B cell (primary cell): ENCODE data around the gene BCL2. TPM values are rescaled to one million over a fixed set of nuclear protein-coding genes. Genes with fewer than 3 reads are reported as not detected.
A peak's percentile ranks its signal among the peaks of the same experiment; 100 is the strongest.
"Not testable (repeated sequence)": the region's sequence is repeated elsewhere in the genome, so short reads cannot be mapped to it uniquely, and the experiment has no call there.

Experiments
- ATAC-seq: fragments of 200-7000 bp; cut with Tn5 transposase; one replicate; pipeline ENCODE4 v1.10.0; 2021; ENCODE audit warnings: low read depth, mild to moderate bottlenecking, moderate number of reproducible peaks, moderate library complexity
- CTCF ChIA-PET: fragments of 350-600 bp; sonication (Branson Sonifier 250); formaldehyde crosslinking; loops from one replicate; lab custom pipeline; 2021; ENCODE audit warnings: antibody characterized with exemption, inconsistent platforms; lab: Charles Lee
- POLR2A ChIA-PET: fragments of 350-600 bp; sonication (Branson Sonifier 250); formaldehyde crosslinking; loops from one replicate; lab custom pipeline; 2021; ENCODE audit warnings: antibody characterized with exemption; lab: Charles Lee
- DNase-seq: peaks from one replicate; pipeline ENCODE4 v3.0.0; 2013
- H2AFZ ChIP-seq: 2 replicates; pipeline ENCODE4 v1.6.1; 2012; ENCODE audit warnings: mild to moderate bottlenecking, low read depth, low read length; ENCODE audit not compliant: insufficient read depth, poor library complexity, severe bottlenecking
- H3K27ac ChIP-seq, 2 donors: 1 replicate in 1 of 2; 2 replicates in 1 of 2; pipeline ENCODE4 v1.5.1; 2012 to 2013; ENCODE audit warnings: low read length in 2 of 2, mild to moderate bottlenecking in 2 of 2, moderate library complexity in 1 of 2
- H3K27me3 ChIP-seq, 4 experiments: fragments of 200-600 bp in 1 of 4; sonication (generic) in 1 of 4; replicated peaks in 1 of 4; 1 replicate in 2 of 4; 2 replicates in 2 of 4; pipeline versions ENCODE4 v1.6.1 to v1.7.0; 2013 to 2016; ENCODE audit warnings: low read length in 3 of 4, mild to moderate bottlenecking in 2 of 4, mixed read lengths in 1 of 4, moderate library complexity in 1 of 4; ENCODE audit not compliant: insufficient read depth in 4 of 4, control insufficient read depth in 3 of 4; ENCODE audit errors: control extremely low read depth in 1 of 4
- H3K36me3 ChIP-seq, 2 experiments: replicated peaks in 1 of 2; 1 replicate in 1 of 2; 2 replicates in 1 of 2; pipeline versions ENCODE4 v1.6.1 to v1.7.1; 2013; ENCODE audit warnings: low read length in 1 of 2; ENCODE audit not compliant: insufficient read depth in 2 of 2, control insufficient read depth in 1 of 2; ENCODE audit errors: control extremely low read depth in 1 of 2, extremely low read depth in 1 of 2
- H3K4me1 ChIP-seq, 2 donors: fragments of 200-600 bp in 1 of 2; sonication (generic) in 1 of 2; 1 replicate in 1 of 2; 2 replicates in 1 of 2; pipeline versions ENCODE4 v1.5.1 to v1.6.1; 2013 to 2017; ENCODE audit warnings: low read length in 2 of 2; ENCODE audit not compliant: control insufficient read depth in 2 of 2, insufficient read depth in 2 of 2
- H3K4me2 ChIP-seq: replicated peaks from 2 replicates; pipeline ENCODE3; 2012; ENCODE audit warnings: mild to moderate bottlenecking, low read depth, low read length; ENCODE audit not compliant: poor library complexity, severe bottlenecking
- H3K4me3 ChIP-seq, 5 experiments: fragments of 200-600 bp in 1 of 5; sonication (generic) in 1 of 5; 1 replicate in 3 of 5; 2 replicates in 2 of 5; pipeline versions ENCODE4 v1.5.1 to v1.7.0; 2011 to 2016; ENCODE audit warnings: low read length in 4 of 5, mild to moderate bottlenecking in 4 of 5, low read depth in 2 of 5, control low read depth in 1 of 5, moderate library complexity in 1 of 5; ENCODE audit not compliant: insufficient read depth in 1 of 5; ENCODE audit errors: control extremely low read depth in 1 of 5, extremely low read depth in 1 of 5
- H3K79me2 ChIP-seq: fragments of 200-600 bp; sonication (generic); one replicate; pipeline ENCODE4 v1.6.0; 2016; ENCODE audit warnings: low read length; ENCODE audit not compliant: control insufficient read depth, insufficient read depth
- H3K9ac ChIP-seq: fragments of 200-600 bp; sonication (generic); 2 replicates; pipeline ENCODE4 v1.6.1; 2017; ENCODE audit warnings: mild to moderate bottlenecking, low read length, moderate library complexity
- H3K9me3 ChIP-seq, 3 donors: one replicate each; pipeline versions ENCODE4 v1.6.1 to v1.7.1; 2013; ENCODE audit warnings: low read length in 2 of 3; ENCODE audit not compliant: control insufficient read depth in 2 of 3, insufficient read depth in 1 of 3; ENCODE audit errors: control extremely low read depth in 1 of 3
- H4K20me1 ChIP-seq: 2 replicates; pipeline ENCODE4 v1.6.0; 2012; ENCODE audit warnings: mild to moderate bottlenecking, low read length; ENCODE audit not compliant: insufficient read depth, control insufficient read depth, poor library complexity, severe bottlenecking
- H3K27ac Mint-ChIP-seq: one replicate; pipeline ENCODE4 v1.8.0; 2021; ENCODE audit warnings: mixed read lengths
- H3K27me3 Mint-ChIP-seq: one replicate; pipeline ENCODE4 v1.8.0; 2021; ENCODE audit warnings: mixed read lengths
- H3K4me1 Mint-ChIP-seq: one replicate; pipeline ENCODE4 v1.8.0; 2021; ENCODE audit warnings: mixed read lengths
- H3K4me3 Mint-ChIP-seq: one replicate; pipeline ENCODE4 v1.8.0; 2021; ENCODE audit warnings: mixed read lengths
- H3K9me3 Mint-ChIP-seq: one replicate; pipeline ENCODE4 v1.8.0; 2022; ENCODE audit warnings: mixed read lengths; ENCODE audit not compliant: insufficient read depth
- EZH2 ChIP-seq: IDR thresholded peaks from 2 replicates; pipeline ENCODE4 v1.6.1; 2012; ENCODE audit warnings: borderline replicate concordance, low read depth, mild to moderate bottlenecking, moderate library complexity, low read length; ENCODE audit not compliant: insufficient read depth, poor library complexity, severe bottlenecking
- WGBS: methylation state at CpG from one replicate; pipeline ENCODE4 v1.1.5; 2013; ENCODE audit warnings: missing lambda C conversion rate; ENCODE audit not compliant: insufficient coverage; 5-methylcytosine and 5-hydroxymethylcytosine counted together
- intact Hi-C: fragments of 100-400 bp; cut with micrococcal nuclease; formaldehyde crosslinking; loops from one replicate; pipeline ENCODE4 v1.10.0; 2022
- polyA plus RNA-seq: library from polyadenylated mRNA; depleted of rRNA; stranded (reverse); fragments of >200 nt; gene quantifications from 2 replicates; pipeline ENCODE4 v1.2.3, GENCODE V29; 2012
- total RNA-seq, 2 donors: library from RNA; stranded (reverse); fragments of 120-200 nt in 1 of 2; gene quantifications; 1 replicate in 1 of 2; 2 replicates in 1 of 2; pipeline versions ENCODE4 v1.2.3 to v1.2.4, GENCODE V29; 2013 to 2022
- TF ChIP-seq, protein P1 (sequence below): fragments of 200-600 bp; IDR thresholded peaks from one replicate; pipeline ENCODE4 v1.8.0; 2022; ENCODE audit warnings: antibody characterized with exemption, mild to moderate bottlenecking

Gene BCL2
- total and polyA plus RNA-seq, 2 donors (not counting 1 experiment from before 2014, with no cell fraction given) = 27.6 to 144 TPM

DNA sequence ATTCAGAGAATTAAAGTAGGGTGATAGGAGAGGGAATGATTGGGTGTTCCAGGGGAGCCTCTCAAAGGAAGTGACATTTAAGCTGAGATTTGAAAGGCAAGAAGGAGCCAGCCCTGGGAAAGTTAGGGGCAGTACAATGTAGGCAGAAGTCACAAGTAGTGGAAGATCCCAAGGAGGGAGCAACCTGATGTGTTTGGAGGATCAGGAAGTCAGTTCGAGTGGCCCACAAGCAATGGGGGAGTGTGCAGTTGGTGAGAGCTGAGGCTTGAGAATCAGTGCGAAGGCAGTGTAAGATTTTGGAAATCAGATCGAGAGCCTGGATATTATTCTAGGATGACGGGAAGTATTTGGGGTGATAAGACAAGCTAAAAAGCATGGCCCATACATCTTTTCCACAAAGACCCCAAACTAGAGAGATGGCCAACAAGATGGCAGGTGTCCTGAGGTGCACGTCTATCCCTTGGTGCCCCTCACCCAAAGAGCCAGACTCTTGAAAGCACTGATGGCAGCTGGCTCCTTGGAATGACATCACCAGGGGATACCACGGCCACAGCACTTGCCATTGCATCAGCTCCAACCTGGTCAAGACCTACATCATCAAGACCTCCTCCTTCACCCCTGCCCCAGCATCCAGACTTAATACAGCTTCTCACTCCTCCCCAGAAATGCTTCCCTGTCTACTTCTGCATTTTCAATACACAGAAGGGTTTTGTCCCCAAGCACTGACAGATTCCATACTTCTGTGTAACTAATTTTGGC, 127.3 kb downstream of the BCL2 start:
- no peaks in the 10 kb centered on the region for H4K20me1 ChIP-seq
- peak overlapping the region; percentile 66 for H3K27ac Mint-ChIP-seq
- peak overlapping the region; percentile 7 for H3K4me2 ChIP-seq
- no peak overlapping the region for H3K4me3 ChIP-seq
- peaks cover 72% of the 10 kb centered on the region for H3K79me2 ChIP-seq
- intact Hi-C loops = loop anchor here (2.0 kb wide), 1 partner anchor 38 kb away; no protein-coding TSS in a partner anchor
- no peaks in the 10 kb centered on the region for H3K27me3 ChIP-seq
- no peaks in the 10 kb centered on the region for H3K9me3 ChIP-seq
- ChIA-PET POLR2A (interaction anchor here (0.9 kb wide), 1 partner anchor 9 kb away, joined by 3 read pairs; no protein-coding TSS in a partner anchor), CTCF (interaction anchor here (1.4 kb wide), 1 partner anchor 126 kb away, joined by 4 read pairs; no protein-coding TSS in a partner anchor)
- TF ChIP-seq, protein P1, sequence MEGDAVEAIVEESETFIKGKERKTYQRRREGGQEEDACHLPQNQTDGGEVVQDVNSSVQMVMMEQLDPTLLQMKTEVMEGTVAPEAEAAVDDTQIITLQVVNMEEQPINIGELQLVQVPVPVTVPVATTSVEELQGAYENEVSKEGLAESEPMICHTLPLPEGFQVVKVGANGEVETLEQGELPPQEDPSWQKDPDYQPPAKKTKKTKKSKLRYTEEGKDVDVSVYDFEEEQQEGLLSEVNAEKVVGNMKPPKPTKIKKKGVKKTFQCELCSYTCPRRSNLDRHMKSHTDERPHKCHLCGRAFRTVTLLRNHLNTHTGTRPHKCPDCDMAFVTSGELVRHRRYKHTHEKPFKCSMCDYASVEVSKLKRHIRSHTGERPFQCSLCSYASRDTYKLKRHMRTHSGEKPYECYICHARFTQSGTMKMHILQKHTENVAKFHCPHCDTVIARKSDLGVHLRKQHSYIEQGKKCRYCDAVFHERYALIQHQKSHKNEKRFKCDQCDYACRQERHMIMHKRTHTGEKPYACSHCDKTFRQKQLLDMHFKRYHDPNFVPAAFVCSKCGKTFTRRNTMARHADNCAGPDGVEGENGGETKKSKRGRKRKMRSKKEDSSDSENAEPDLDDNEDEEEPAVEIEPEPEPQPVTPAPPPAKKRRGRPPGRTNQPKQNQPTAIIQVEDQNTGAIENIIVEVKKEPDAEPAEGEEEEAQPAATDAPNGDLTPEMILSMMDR = no peak
- no peak for TF ChIP-seq EZH2
- peak overlapping the region; percentile 21 for H3K4me3 Mint-ChIP-seq
- H3K9ac ChIP-seq = no peak overlapping the region
- H3K27me3 Mint-ChIP-seq = no peaks in the 10 kb centered on the region
- peak overlapping the region; percentile 5 to 61 for H3K27ac ChIP-seq
- no peak for DNase-seq
- no peaks in the 10 kb centered on the region for H3K9me3 Mint-ChIP-seq
- peak; percentile 42 for ATAC-seq
- 96% methylated on average over 4 of the region's 6 CpGs for WGBS
- peaks cover 21 to 37% of the 10 kb centered on the region in 2 donors for H3K4me1 ChIP-seq
- no peak overlapping the region for H2AFZ ChIP-seq
- peaks cover 53% of the 10 kb centered on the region for H3K4me1 Mint-ChIP-seq
- no peaks in the 10 kb centered on the region for H3K36me3 ChIP-seq

GRCh38 chr18:63191413-63191812, 128.2 kb downstream of the BCL2 start:
- H3K4me1 ChIP-seq = peaks cover 23 to 42% of the 10 kb centered on the region in 2 donors
- no peak overlapping the region for H3K9ac ChIP-seq
- no peak overlapping the region for H2AFZ ChIP-seq
- no peaks in the 10 kb centered on the region for H4K20me1 ChIP-seq
- H3K79me2 ChIP-seq = peaks cover 74% of the 10 kb centered on the region
- no peak overlapping the region for H3K4me3 ChIP-seq
- DNase-seq (no peak), ATAC-seq (no peak)
- CTCF ChIA-PET = interaction anchor here (1.4 kb wide), 1 partner anchor 127 kb away, joined by 4 read pairs; no protein-coding TSS in a partner anchor
- H3K27me3 Mint-ChIP-seq = no peaks in the 10 kb centered on the region
- H3K9me3 ChIP-seq = no peaks in the 10 kb centered on the region
- H3K9me3 Mint-ChIP-seq = no peaks in the 10 kb centered on the region
- TF ChIP-seq, protein P1 = no peak
- TF ChIP-seq EZH2 = no peak
- peak overlapping the region; percentile 66 for H3K27ac Mint-ChIP-seq
- no peak overlapping the region for H3K4me3 Mint-ChIP-seq
- WGBS = no CpG with 5 or more reads among the region's 1 CpG
- H3K4me2 ChIP-seq = no peak overlapping the region
- intact Hi-C loops = no loop called here
- POLR2A ChIA-PET = no interaction called here
- H3K27me3 ChIP-seq = no peaks in the 10 kb centered on the region
- H3K4me1 Mint-ChIP-seq = peaks cover 58% of the 10 kb centered on the region
- H3K27ac ChIP-seq = no peak overlapping the region
- H3K36me3 ChIP-seq = no peaks in the 10 kb centered on the region

- H3K9me3 ChIP-seq, intact Hi-C loops, H3K4me3 Mint-ChIP-seq, H3K9me3 Mint-ChIP-seq, H3K27me3 ChIP-seq, H2AFZ ChIP-seq, POLR2A ChIA-PET, H3K36me3 ChIP-seq, H3K4me2 ChIP-seq, H3K27ac ChIP-seq, H3K27me3 Mint-ChIP-seq, ATAC-seq, H3K9ac ChIP-seq, H3K4me3 ChIP-seq, H4K20me1 ChIP-seq, CTCF ChIA-PET, DNase-seq: not testable (repeated sequence)
- peak overlapping the region; percentile 32 for H3K27ac Mint-ChIP-seq
- H3K4me1 Mint-ChIP-seq = peaks cover 63% of the 10 kb centered on the region
- WGBS = no CpG with 5 or more reads among the region's 2 CpGs
- H3K79me2 ChIP-seq = peaks cover 80% of the 10 kb centered on the region
- H3K4me1 ChIP-seq = peaks cover 23 to 46% of the 10 kb centered on the region in 2 donors
Measured at GRCh38 chr18:63190838-63191237, 128.7 kb downstream of the BCL2 start.
